ENCODE results near the gene SLC43A2.
A peak's percentile ranks its signal among the peaks of the same experiment; 100 is the strongest.

The SLC43A2 gene

GRCh38 chr17:1627982-1628855 is at the start of gene SLC43A2 (continued):
- TF ChIP-seq ZNF654 (tag by site-specific recombination; IDR thresholded peaks at IDR 0.05; ENCODE audit: low read depth) (no peak), ZNF596 (tag by site-specific recombination; IDR thresholded peaks at IDR 0.05) (no peak), HOXA7 (CRISPR knock-in tag; IDR thresholded peaks at IDR 0.05; ENCODE audit: borderline replicate concordance) (no peak), ZNF146 (tag by site-specific recombination; IDR thresholded peaks at IDR 0.05) (peak; percentile 40), ZNF138 (tag by site-specific recombination; IDR thresholded peaks at IDR 0.05; ENCODE audit: borderline replicate concordance) (no peak), ZNF433 (tag by site-specific recombination; IDR thresholded peaks at IDR 0.05; ENCODE audit: low read depth) (no peak), ZNF398 (tag by site-specific recombination; IDR thresholded peaks at IDR 0.05) (peak; percentile 75), SCRT1 (tag by site-specific recombination; IDR thresholded peaks at IDR 0.05; ENCODE audit: borderline replicate concordance) (no peak), ZNF184 (tag by site-specific recombination; IDR thresholded peaks at IDR 0.05) (no peak), ZSCAN5A (tag by site-specific recombination; IDR thresholded peaks at IDR 0.05) (peak; percentile 81; the same call in 1 of the 2 replicates), PATZ1 (tag by site-specific recombination; IDR thresholded peaks at IDR 0.05) (peak; percentile 98), ZBTB44 (tag by site-specific recombination; IDR thresholded peaks at IDR 0.05) (no peak), ZBTB6 (tag by site-specific recombination; IDR thresholded peaks at IDR 0.05) (no peak), ZSCAN23 (tag by site-specific recombination; IDR thresholded peaks at IDR 0.05) (no peak; the same call in 1 of the 2 replicates), ZBTB10 (tag by site-specific recombination; IDR thresholded peaks at IDR 0.05) (peak; percentile 97), ZNF350 (tag by site-specific recombination; IDR thresholded peaks at IDR 0.05) (peak; percentile 100; the same call in 1 of the 2 replicates), ZNF341 (tag by site-specific recombination; IDR thresholded peaks at IDR 0.05; ENCODE audit: low read depth) (no peak), ZNF266 (tag by site-specific recombination; IDR thresholded peaks at IDR 0.05; ENCODE audit: low read depth) (no peak), YY2 (tag by site-specific recombination; IDR thresholded peaks at IDR 0.05) (peak; percentile 33; the same call in 1 of the 2 replicates), ZNF214 (tag by site-specific recombination; IDR thresholded peaks at IDR 0.05; ENCODE audit: borderline replicate concordance) (no peak), ZFP41 (tag by site-specific recombination; IDR thresholded peaks at IDR 0.05; ENCODE audit: borderline replicate concordance) (no peak), ZNF354C (tag by site-specific recombination; IDR thresholded peaks at IDR 0.05; ENCODE audit: borderline replicate concordance, low read depth) (no peak), ZNF423 (tag by site-specific recombination; IDR thresholded peaks at IDR 0.05) (peak; percentile 42; the same call in 1 of the 2 replicates), ZNF555 (tag by site-specific recombination; conservative IDR thresholded peaks at IDR 0.05) (no peak), KLF16 (tag by site-specific recombination; IDR thresholded peaks at IDR 0.05) (peak; percentile 90), ZBTB17 (tag by site-specific recombination; IDR thresholded peaks at IDR 0.05) (peak; percentile 73), ZSCAN30 (tag by site-specific recombination; IDR thresholded peaks at IDR 0.05) (peak; percentile 73; the same call in 1 of the 2 replicates)
